ENCODE results near the gene CLSTN2.

The CLSTN2 gene

GRCh38 chr3:140284372-140284771 is 349.4 kb downstream of the CLSTN2 start:
- no peak for DNase-seq (ENCODE audit: low read depth in 3 of 3)

GRCh38 chr3:140285380-140285779 is 350.4 kb downstream of the CLSTN2 start:
- no peak for DNase-seq (ENCODE audit: low read depth in 3 of 3)

DNA sequence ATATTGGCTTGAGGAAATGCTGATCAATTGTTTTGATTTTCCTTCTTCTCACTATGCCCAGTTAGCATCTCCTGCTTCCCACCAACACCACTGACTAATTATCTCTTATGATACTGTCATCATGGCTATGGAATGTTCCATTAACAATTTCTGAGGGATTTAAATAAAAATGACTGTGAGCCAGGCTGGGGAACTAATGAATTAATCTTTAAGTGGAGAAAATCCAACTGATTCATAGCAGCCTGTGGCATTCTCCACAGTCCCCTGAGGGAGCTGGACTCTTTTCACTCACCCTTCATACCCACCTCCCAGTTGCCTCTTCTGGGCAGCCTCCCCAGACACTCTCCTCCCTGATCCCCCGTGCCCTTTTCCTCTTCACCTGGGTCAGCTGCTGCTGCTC is 353.6 kb downstream of the CLSTN2 start:
- no peak for DNase-seq (ENCODE audit: low read depth in 3 of 3)

DNA sequence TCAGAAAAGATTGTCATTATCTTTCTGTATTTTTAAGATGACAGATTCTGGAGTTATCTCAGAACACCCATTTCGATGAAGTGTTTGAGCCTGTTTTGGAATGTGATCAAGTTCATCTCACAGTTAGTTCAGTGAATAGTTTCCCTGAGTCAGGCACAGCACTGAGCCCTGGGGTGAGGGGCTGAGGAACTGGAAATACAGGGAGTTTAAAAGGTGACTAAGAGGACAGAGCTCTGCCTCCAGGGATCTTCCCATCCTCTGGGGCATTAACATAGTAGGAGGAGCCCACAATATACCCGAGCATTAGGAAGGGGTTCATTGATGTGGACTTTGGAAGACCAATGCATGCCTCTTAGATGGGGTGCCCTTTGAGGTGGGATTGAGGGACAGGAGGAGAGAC is 355.1 kb downstream of the CLSTN2 start:
- no peak for DNase-seq (ENCODE audit: low read depth in 3 of 3)

DNA sequence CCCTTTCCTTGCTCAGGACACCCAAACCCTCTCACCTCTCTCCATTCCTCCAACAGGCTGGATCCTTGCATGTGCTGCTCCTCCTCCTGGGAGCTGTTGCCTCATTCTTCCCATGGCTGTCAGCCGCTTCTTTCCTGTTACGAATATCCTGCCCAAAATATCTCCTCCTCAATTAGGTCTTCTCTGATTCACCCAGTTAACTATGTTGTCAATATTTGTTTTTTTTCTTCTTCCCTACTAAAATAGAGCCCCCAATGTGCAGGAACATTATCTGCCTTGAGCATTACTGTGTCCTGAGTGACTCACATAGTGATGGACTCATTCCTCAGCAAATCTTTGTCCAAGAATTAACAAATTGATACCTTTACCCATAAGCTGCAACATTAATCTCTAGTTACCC is 357.2 kb downstream of the CLSTN2 start:
- DNase-seq (ENCODE audit: low read depth in 3 of 3), result no peak

- DNase-seq (ENCODE audit: low read depth in 3 of 3), result no peak
Observed at GRCh38 chr3:140292684-140293083, 357.7 kb downstream of the CLSTN2 start.

DNA sequence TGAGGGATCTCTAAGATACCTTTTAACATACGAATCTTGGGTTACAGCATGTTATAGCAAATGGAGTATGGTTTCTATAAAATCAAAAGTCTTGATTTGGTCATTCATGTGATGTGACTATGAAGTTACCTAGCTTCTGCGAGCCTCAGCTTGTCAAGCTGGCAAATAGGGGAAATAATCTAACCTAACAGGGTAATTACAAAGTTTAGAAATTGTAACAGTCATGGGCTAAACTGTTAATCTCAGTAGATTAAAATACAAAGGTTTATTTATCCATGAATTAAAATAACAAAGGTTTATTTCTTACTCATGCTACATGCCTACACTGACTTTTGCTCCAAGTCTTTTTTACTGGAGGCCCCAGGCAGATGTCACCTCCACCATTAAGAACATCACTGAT is 359.1 kb downstream of the CLSTN2 start:
- no peak for DNase-seq (ENCODE audit: low read depth in 3 of 3)

GRCh38 chr3:140296796-140297352 is 361.9 kb downstream of the CLSTN2 start:
- DNase-seq (ENCODE audit: low read depth in 3 of 3), result no peak

- DNase-seq (ENCODE audit: low read depth in 3 of 3), result no peak
Observed at GRCh38 chr3:140298043-140298442, 363.1 kb downstream of the CLSTN2 start.

DNA sequence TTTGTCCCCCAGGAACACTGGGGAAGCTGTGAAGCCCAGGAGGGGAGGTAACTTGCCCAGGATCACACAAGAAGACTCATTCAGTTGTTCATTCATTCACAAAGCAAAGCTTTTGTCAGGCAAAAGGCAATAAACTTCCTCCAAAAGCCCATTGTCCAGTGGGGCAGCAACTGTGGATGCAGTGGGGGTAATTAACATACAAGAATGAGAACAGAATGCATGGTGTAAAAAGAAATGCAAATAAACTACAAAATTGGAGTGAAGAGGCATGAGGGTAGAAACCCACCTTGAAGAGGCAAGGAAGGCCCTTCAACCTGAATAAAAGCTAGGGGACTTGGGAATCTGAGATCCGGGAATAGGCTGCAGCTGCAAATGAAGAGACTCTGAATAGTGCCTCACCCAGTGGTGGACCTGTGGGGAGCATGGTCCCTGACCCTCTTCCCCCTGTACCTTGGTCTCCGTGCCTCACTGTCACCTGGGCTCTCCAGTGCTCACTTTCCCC is 363.6 kb downstream of the CLSTN2 start:
- DNase-seq (ENCODE audit: low read depth in 3 of 3), result no peak

- DNase-seq (ENCODE audit: low read depth in 3 of 3), result no peak
Observed at GRCh38 chr3:140303875-140304274, 368.9 kb downstream of the CLSTN2 start.

DNA sequence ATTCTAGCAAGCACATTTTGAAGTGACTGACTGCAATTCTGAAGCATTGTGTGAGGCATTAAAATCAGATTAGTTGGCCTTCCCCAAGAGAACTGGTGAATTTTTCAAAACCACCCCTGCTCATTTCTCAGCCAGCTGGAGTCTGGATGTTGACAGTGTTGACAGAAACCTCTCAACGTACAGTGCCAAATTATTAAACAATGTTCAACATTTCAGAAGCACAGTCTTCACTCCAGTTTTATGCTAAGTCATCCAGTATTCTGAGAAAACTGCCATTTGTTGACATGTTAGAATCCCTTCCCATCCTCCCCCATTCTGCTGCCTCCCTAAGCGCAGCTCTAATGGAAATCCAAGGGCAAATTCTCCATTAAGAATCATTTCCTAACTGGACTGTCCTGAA is 373.6 kb downstream of the CLSTN2 start:
- DNase-seq (ENCODE audit: low read depth in 3 of 3), result no peak

DNA sequence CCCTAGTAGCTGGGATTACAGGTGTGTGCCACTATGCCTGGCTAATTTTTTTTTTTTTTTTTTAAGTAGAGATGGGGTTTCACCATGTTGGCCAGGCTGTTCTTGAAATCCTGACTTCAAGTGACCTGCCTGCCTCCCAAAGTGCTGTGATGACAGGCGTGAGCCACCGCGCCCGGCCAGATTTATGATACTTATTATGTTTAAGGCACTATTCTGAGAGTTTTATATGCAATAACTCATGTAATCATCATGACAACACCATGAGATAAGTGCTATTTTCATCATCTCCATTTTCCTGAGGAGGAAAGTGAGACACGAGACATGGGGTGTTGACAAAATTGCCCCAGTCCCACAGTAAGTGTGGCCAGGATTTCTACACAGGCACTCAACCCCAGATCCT is 376.4 kb downstream of the CLSTN2 start:
- no peak for DNase-seq (ENCODE audit: low read depth in 3 of 3)

DNA sequence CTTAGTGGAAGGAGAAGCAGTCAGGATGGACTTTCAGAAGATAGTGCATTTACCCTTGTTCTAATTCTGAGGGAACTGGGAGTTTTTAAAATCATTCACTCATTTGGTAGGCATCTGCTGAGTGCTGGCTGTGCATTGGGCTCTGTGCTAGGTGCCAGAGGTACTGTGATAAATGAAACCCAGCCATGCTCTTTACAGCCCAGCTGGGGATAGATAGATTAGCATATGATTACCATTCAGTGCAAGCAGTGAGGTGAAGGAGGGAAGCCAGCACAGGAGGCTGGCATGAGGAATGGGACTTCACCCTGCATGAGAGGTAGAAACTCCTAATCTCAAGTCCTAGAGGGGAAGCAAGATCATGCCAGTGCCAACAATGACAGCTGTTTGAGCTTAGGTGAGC is 381.0 kb downstream of the CLSTN2 start:
- no peak for DNase-seq (ENCODE audit: low read depth in 3 of 3)

GRCh38 chr3:140316466-140316865 is 381.5 kb downstream of the CLSTN2 start:
- no peak for DNase-seq (ENCODE audit: low read depth in 3 of 3)

GRCh38 chr3:140316868-140317400 is 381.9 kb downstream of the CLSTN2 start:
- DNase-seq (ENCODE audit: low read depth in 3 of 3), result no peak

- DNase-seq (ENCODE audit: low read depth in 3 of 3), result no peak
Observed at GRCh38 chr3:140319739-140320138, 384.8 kb downstream of the CLSTN2 start.

DNA sequence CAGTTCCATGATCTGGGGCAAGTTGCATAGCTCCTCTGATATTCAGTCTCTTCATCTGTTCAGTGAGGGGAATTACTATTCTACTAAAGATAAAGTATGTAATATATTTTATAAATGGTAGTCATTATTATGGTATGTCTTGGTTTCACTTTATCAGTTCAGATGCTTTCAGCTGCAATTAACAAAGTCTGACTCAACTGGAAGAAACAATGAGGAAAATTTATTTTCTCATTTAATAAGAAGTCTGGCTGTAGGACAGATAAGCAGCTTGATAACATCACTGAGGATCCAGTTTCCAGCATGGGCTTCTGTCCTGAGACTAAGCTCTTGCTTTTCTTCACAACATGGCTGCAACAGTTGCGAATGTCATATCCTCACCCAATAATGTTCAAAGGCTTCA is 388.6 kb downstream of the CLSTN2 start:
- no peak for DNase-seq (ENCODE audit: low read depth in 3 of 3)

- DNase-seq (ENCODE audit: low read depth in 3 of 3), result no peak
Observed at GRCh38 chr3:140332131-140332530, 397.1 kb downstream of the CLSTN2 start.

- DNase-seq (ENCODE audit: low read depth in 3 of 3), result no peak
Observed at GRCh38 chr3:140334132-140334929, 399.3 kb downstream of the CLSTN2 start.

- DNase-seq (ENCODE audit: low read depth in 3 of 3), result no peak
Observed at GRCh38 chr3:140336465-140336864, 401.5 kb downstream of the CLSTN2 start.

GRCh38 chr3:140338916-140339315 is 403.9 kb downstream of the CLSTN2 start:
- no peak for DNase-seq (ENCODE audit: low read depth in 3 of 3)

DNA sequence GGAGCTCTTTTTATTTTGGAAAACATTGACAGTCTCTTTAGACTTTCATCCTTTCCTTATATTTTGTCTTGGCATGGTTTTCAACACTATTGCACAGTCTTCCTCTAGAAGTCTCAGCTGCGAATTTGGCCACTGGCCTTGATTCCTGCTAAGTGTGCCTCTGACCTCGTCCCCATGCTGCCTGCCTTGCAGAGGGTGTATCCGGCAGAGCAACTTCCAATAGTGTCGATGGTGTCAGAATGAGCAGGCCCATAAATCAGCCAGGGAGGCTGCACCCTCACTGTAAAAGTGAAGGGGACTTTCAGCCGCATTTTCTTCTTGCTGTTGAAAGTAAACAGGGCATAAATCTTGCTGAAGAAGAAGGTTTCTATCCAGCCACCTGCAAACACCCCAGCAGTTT is 406.2 kb downstream of the CLSTN2 start:
- no peak for DNase-seq (ENCODE audit: low read depth in 3 of 3)

Data from stimulated activated CD4-positive, alpha-beta T cell treated with anti-CD3 and anti-CD28 coated beads, TNF-alpha, amount 100 ng/mL, for 4 hours (primary cell).